HG03066 (cell line): ENCODE data around the gene CDH2.
"Not testable (repeated sequence)": the region's sequence is repeated elsewhere in the genome, so short reads cannot be mapped to it uniquely, and the experiment has no call there.

ENCODE experiments used
- ATAC-seq: cut with Tn5 transposase; IDR thresholded peaks from one replicate; pipeline ENCODE4 v1.9.1; 2021; ENCODE audit warnings: low read depth; ENCODE audit not compliant: unreplicated experiment

CDH2 gene

DNA sequence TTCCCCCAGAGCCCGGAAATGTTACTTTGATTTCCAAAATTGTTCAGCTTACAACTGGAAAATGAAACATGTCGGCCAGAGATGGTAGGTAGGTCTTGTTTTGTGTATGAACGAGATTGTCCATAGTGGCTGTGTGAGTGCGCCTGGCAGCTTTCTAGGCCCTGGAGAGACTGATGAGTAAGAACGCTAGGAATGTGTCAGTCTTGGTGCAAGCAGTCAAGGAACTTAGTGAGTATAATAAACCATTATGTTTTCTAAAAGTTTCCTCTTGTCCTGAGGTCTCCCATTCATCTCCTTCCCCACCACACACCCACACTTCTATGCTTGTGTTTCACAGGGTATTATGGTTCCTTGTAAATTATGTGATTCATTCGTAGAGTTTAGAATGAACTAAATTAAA, 234.2 kb downstream of the CDH2 start:
- no peak for ATAC-seq

DNA sequence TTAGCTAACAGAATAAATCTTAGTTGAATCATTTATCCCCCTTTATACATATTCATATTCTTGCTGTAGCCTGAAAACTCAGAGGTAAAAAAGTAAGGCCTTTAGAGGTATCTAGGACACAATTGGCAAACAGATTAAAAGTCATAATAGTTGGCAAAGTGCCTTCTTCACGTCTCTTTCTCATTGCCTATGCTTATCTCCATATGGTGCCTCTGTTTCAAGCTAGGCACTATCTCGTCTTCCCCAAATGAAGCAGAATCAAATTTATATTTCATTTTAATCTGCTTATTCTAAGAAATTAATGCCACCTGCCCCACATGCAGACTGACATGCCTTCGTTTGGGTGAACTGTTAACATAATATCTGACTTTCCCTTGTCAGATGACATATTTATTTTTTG, 245.4 kb downstream of the CDH2 start:
- no peak for ATAC-seq

DNA sequence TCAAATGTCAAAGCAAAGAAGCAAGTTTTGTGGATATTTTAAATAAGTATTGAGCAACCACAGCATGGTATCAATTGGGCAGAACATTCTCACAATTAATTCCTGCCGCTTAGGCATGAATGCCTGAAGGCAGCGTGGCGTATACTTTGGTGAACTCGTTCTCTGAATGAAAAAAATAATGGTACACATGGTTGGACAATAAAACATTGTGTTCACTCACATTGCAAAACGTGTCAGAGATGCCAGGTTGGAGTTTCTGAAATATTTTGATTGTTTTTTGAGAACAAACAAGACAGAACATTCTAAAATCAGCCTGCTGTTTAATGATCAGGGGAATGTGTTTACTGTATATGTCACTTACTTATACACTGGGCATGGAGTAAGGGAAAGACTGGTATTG, 254.2 kb downstream of the CDH2 start:
- ATAC-seq: no peak

DNA sequence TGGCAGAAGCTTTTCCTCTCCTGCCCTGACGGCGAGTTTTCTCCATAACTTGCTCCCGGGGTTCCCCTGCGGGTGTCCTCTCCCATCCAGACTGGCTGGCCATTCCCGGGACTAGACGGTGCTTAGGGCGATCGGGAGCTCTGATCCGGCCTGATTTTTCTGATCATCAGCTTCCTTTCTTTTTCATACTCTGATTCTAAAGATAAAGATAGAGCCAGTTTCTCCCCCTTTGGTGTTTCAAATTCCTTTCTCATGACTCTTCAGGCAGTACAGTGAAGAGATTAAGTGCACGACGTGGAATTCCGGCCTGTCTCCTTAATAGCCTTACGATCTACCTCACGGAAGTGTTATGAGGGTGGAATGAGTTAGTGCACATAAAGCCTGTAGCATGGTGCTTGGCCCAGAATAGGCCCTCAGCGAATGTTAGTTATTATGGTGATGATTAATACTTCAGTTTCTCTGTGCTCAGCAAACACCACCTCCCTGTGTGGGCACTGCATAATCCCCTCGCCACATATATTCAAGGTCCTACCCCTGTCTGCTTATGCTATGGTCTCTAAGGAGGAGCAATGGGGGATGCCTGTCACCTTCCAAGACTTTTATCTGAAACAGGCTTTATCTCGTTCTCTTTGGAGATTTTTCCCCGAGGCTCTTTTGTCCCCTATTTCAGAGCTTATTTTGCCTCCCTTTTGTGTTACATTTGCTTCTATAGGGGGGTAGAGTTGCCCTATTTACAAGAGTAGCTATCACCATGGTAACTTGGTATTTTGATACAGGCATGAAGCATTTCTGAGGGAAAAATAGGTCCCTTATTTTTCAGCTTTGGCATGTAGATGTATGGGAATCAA, 254.8 kb downstream of the CDH2 start:
- no peak for ATAC-seq

DNA sequence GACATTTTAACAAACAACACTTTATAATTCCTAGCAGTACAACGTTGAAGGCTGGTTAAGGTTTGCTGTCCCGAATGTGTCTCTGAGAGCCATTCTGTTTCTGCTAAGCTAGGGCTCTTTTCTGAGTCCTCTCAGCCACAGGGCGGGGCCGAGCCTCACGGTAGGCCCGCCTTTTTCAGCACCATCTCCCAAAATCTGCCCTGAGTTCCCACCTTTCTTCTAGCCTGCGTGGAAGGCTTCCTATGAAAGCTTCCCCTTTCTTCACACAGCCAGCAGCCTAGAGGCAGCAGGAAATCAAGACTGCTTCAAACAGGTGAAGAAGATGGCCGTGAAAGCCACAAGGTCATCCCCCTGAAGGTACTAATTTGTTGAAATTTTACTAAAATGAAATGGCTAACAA, 255.5 kb downstream of the CDH2 start:
- no peak for ATAC-seq

DNA sequence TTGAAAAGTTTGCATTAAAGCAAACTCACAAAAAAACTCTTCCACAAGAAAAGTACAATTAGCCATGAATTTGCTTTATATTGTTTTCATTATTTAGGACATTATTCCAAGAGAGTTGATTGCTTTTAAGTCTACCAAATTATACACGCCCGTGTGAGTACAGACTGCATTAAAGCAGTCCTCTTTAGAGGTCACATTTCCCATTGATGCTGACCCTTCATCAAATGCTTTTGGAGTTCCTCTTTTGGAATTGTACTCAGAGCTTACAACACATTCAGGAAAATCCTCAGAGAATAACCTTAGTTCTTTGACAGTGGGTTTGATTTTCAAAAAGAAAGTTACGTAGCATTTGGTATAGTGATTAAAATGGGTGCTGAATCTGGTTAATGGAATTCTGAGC, 256.1 kb downstream of the CDH2 start:
- ATAC-seq: no peak

DNA sequence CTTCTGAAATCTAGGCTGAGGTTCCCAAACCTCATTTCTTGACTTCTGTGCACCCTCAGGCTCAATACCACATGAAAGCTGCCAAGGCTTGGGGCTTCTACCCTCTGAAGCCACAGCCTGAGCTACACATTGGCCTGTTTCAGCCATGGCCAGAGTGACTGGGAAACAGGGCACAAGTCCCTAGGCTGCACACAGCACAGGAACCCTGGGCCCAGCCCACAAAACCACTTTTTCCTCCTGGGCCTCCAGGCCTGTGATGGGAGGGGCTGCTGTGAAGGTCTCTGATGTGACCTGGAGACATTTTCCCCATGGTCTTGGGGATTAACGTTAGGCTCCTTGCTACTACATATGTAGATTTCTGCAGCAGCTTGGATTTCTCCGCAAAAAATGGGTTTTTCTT, 270.7 kb downstream of the CDH2 start:
- not testable (repeated sequence) for ATAC-seq

DNA sequence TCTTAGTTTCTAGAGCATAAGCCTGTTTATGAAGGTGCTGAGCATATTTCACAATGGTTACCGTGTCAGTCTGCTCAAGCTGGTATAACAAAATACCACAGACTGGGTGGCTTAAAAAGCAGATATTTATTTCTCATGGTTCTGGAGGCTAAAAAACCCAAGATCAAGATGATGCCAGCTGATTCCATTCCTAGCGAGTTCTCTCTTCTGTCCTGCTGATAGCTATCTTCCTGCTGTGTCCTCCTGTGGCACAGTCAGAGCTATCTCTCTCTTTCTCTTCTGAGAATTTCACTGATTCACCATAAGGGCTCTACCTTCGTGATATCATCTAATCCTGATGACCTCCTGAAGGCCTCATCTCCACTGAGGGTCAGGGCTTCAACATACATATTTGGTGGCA, 273.0 kb downstream of the CDH2 start:
- no peak for ATAC-seq

DNA sequence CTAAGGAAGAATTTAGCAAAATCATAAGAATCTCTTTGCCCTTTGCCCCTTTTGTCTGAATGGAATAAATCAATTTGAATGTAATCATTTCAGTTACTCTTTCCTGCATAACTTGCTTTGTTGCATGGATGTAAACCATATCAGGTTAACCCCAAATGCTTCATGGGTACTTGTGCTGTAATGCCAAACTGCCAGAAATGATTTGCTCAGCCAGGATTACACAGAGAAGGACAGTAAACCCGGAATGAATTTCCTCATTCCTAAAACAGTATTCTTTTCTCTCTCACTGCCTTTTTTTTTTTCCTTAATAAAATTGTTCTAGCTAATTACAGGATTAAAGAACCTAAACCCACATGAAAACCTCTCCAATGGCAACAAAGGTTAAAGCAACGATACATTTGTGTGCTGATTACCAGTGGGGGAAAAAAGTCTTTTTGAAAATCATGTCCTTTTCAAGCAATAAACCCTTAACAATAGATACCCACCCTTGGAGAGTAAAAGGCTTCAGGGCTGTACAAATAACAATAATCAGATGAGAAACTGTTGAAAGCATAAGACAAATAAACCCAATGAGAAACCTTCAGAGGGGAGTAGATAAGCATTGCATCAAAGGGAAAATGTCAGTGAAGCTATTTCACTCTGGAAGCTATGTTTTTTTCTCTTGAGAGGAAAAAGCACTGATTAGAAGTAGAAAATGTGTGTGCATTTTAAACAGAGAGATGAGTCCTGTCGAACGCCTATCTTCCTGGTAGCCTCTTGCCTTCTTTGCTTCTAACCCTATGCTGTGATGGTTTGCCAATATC, 275.3 kb downstream of the CDH2 start:
- ATAC-seq: no peak
